ENCODE results near the gene ADAM11. TPM values are rescaled to one million over a fixed set of nuclear protein-coding genes. Genes with fewer than 3 reads are reported as not detected.
"Not testable (repeated sequence)": the region's sequence is repeated elsewhere in the genome, so short reads cannot be mapped to it uniquely, and the experiment has no call there.

ADAM11 gene
- total RNA-seq, 1 donor from 2014 or later, result 0.21 TPM

DNA sequence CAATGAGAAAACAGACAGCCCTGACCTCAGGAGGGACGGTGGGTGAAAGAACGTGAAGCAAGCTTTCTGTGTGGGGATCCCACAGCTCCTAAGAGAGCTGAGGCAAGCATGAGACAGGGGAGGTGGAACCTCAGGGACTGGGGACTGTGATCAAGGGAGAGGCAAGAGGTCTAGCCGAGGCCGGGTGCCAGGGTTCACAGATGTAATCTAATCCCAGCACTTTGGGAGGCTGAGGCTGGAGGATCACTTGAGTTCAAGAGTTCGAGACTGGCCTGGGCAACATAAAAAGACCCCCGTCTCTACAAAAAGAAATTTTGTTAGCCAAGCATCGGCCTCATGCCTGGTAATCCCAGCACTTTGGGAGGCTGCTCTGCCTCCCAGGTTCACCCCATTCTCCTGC, 4.5 kb upstream of the ADAM11 start:
- Histone ChIP-seq H3K4me3 (ENCODE audit: low read depth, low read length) (no peak overlapping the region), H3K27me3 (ENCODE audit: control insufficient read depth, insufficient read depth, low read length) (peaks cover 14% of the 10 kb centered on the region), H3K36me3 (ENCODE audit: control insufficient read depth, insufficient read depth, low read length) (no peaks in the 10 kb centered on the region)
- TF ChIP-seq CTCF (IDR thresholded peaks at IDR 0.05; ENCODE audit: insufficient read depth, low read length, poor library complexity, severe bottlenecking), result no peak
- DNase-seq (ENCODE audit: low read depth), result no peak

DNA sequence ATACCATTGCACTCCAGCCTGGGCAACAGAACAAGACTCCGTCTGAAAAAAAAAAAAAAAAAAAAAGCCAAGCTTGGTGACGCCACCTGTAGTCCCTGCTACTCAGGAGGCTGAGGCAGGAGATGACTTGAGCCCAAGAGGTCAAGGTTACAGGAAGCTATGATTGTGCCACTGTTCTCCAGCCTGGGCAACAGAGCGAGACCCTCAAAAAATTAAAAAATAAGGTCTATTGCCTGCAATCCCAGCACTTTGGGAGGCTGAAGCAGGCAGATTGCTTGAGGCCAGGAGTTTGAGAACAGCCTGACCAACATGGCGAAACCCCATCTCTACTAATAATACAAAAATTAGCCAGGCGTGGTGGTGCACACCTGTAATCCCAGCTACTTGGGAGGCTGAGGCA, 3.6 kb upstream of the ADAM11 start:
- H3K36me3 ChIP-seq (ENCODE audit: control insufficient read depth, insufficient read depth, low read length); H3K4me3 ChIP-seq (ENCODE audit: low read depth, low read length); DNase-seq (ENCODE audit: low read depth): not testable (repeated sequence)
- H3K27me3 ChIP-seq (ENCODE audit: control insufficient read depth, insufficient read depth, low read length), result peaks cover 23% of the 10 kb centered on the region

DNA sequence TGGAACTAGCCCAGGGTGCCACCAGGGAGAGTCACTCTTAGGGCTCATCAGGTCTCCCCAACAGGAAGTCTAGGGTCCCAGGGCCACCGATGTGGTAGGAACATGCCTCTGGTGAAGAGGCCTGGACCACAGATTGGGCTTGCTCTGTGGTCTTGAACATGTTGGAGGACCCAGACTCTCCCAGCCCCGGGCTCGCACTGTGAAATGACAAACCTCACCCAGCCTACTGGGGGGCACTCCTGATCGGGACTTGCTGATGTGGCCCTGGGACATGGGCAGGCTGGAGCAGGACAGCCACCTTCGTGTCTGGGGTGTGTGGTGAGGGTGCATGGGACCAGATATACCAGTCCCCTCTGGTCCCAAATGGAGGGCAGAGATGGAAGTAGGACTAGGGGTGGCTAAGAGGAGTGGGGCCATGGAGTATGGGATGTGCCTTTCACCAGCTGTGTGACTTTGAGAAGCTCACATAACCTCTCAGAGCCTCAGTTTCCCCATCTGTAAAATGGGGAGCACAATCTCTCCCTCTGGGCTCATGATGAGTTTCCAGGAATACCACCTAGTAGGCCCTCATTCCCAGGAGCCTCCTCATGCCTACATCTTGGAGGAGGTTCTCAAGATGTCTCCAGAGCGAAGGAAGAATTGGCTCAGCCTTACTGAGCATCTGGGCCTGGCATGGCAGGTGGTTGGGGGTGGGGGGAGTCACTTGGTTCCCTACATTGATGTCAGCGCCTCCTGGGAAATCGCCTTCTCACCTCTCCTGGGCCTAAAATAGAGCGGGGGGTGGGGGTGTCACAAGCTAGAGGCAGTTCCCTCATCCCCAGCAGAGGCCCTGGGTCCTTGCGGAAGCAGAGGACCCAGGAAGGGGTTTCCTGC, 1.5 kb upstream of the ADAM11 start:
- Histone ChIP-seq H3K4me3 (ENCODE audit: low read depth, low read length) (no peak overlapping the region), H3K27me3 (ENCODE audit: control insufficient read depth, insufficient read depth, low read length) (peaks cover 27% of the 10 kb centered on the region), H3K36me3 (ENCODE audit: control insufficient read depth, insufficient read depth, low read length) (no peaks in the 10 kb centered on the region)
- no peak for DNase-seq (ENCODE audit: low read depth)
- TF ChIP-seq CTCF (IDR thresholded peaks at IDR 0.05; ENCODE audit: insufficient read depth, low read length, poor library complexity, severe bottlenecking), result no peak

GRCh38 chr17:44757918-44758413, 822 bp upstream of the ADAM11 start:
- Histone ChIP-seq H3K4me3 (ENCODE audit: low read depth, low read length) (no peak overlapping the region), H3K36me3 (ENCODE audit: control insufficient read depth, insufficient read depth, low read length) (no peaks in the 10 kb centered on the region), H3K27me3 (ENCODE audit: control insufficient read depth, insufficient read depth, low read length) (peaks cover 27% of the 10 kb centered on the region)
- no peak for DNase-seq (ENCODE audit: low read depth)
- TF ChIP-seq CTCF (IDR thresholded peaks at IDR 0.05; ENCODE audit: insufficient read depth, low read length, poor library complexity, severe bottlenecking), result no peak

DNA sequence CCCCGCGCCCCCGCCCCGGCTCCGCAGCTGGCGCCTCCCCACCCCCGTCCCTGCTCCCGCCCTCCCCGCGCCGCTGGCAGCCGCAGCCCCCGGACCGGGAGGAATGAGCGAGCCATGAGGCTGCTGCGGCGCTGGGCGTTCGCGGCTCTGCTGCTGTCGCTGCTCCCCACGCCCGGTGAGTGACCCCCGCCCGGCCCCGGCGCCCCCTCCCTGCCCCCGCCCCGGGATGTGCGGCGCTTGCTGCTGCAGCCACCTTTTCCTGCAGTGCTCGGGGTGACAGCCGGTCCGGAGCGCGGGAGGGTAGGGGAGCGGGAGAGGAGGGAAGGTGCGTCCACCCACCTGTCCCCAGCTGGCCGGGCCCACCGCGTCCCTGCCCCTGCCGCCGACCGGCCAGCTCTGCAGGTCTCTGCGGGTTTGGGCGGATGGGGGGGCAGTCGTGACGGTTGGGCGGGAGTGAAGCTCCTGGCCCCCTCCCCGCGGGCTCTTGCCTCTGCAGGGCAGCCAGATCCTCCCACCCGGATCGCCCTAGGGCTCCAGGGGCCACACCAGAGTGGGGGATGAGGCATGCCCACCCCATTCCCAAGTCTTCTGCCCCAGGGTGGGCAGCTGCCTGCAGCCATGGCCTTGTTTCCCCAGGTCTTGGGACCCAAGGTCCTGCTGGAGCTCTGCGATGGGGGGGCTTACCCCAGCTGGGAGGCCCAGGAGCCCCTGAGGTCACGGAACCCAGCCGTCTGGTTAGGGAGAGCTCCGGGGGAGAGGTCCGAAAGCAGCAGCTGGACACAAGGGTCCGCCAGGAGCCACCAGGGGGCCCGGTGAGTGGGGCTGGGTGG, 513 bp downstream of the ADAM11 start:
- Histone ChIP-seq H3K27me3 (ENCODE audit: control insufficient read depth, insufficient read depth, low read length) (peaks cover 27% of the 10 kb centered on the region), H3K36me3 (ENCODE audit: control insufficient read depth, insufficient read depth, low read length) (no peaks in the 10 kb centered on the region), H3K4me3 (ENCODE audit: low read depth, low read length) (peak overlapping the region; percentile 29)
- no peak for DNase-seq (ENCODE audit: low read depth)
- TF ChIP-seq CTCF (IDR thresholded peaks at IDR 0.05; ENCODE audit: insufficient read depth, low read length, poor library complexity, severe bottlenecking), result peak; percentile 12

DNA sequence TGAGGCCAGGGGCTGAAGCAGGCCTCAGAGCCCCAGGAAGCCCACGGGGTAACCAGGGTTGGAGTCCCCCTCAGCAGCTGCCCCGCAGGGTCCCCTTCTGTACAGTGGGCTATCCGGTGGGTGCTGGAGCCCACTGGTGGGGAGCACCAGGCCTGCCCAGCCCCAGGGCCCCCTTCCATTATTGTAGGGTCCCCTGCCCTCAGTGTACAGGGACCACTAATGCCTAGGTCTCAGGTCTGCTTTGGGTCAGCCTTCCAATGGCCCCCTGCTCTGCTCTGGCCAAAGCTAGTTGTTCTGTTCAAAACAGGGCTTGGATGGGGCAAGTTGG, 1.1 kb downstream of the ADAM11 start:
- no peak overlapping the region for H3K4me3 ChIP-seq (ENCODE audit: low read depth, low read length)
- no peak for DNase-seq (ENCODE audit: low read depth)
- H3K27me3 ChIP-seq (ENCODE audit: control insufficient read depth, insufficient read depth, low read length), result peaks cover 27% of the 10 kb centered on the region
- no peak for TF ChIP-seq CTCF (IDR thresholded peaks at IDR 0.05; ENCODE audit: insufficient read depth, low read length, poor library complexity, severe bottlenecking)
- no peaks in the 10 kb centered on the region for H3K36me3 ChIP-seq (ENCODE audit: control insufficient read depth, insufficient read depth, low read length)

Data from kidney epithelial cell (primary cell).